Testis (tissue), 3 donors: ENCODE results near the gene RRP1B. TPM values are rescaled to one million over a fixed set of nuclear protein-coding genes. Genes with fewer than 3 reads are reported as not detected.
A peak's percentile ranks its signal among the peaks of the same experiment; 100 is the strongest.
"Not testable (repeated sequence)": the region's sequence is repeated elsewhere in the genome, so short reads cannot be mapped to it uniquely, and the experiment has no call there.

ENCODE experiments used
- DNase-seq: peaks from one replicate; pipeline ENCODE4 v3.0.0-alpha.2; 2019
- H3K27ac ChIP-seq, 2 donors: fragments of 200-600 bp; sonication (generic); one replicate each; pipeline ENCODE4 v1.5.1; 2019
- H3K27me3 ChIP-seq: fragments of 200-600 bp; sonication (generic); one replicate; pipeline ENCODE4 v1.5.1; 2019
- H3K36me3 ChIP-seq: fragments of 200-600 bp; sonication (generic); one replicate; pipeline ENCODE4 v1.5.1; 2017; ENCODE audit warnings: low read depth; ENCODE audit errors: missing control alignments
- H3K4me1 ChIP-seq: fragments of 200-600 bp; sonication (generic); one replicate; pipeline ENCODE4 v1.5.1; 2019
- H3K4me3 ChIP-seq, 2 donors: fragments of 200-600 bp; sonication (generic); one replicate each; pipeline ENCODE4 v1.5.1; 2017 to 2019
- H3K9me3 ChIP-seq: fragments of 200-600 bp; sonication (generic); one replicate; pipeline ENCODE4 v1.5.1; 2017
- CTCF ChIP-seq, 3 experiments: fragments of 450-650 bp in 2 of 3; fragments of 200-600 bp in 1 of 3; sonication (generic) in 1 of 3; IDR thresholded peaks; one replicate each; pipeline ENCODE4 v1.5.1; 2016 to 2019; ENCODE audit warnings: antibody characterized with exemption in 3 of 3, mild to moderate bottlenecking in 2 of 3, moderate library complexity in 1 of 3
- POLR2A ChIP-seq: fragments of 450-650 bp; IDR thresholded peaks from one replicate; pipeline ENCODE4 v1.6.1; 2017; ENCODE audit warnings: antibody characterized with exemption, mild to moderate bottlenecking, moderate library complexity
- WGBS, 2 donors: methylation state at CpG; one replicate each; pipeline ENCODE4 v1.1.5; 2018; 5-methylcytosine and 5-hydroxymethylcytosine counted together
- intact Hi-C: fragments of 100-400 bp; cut with DNase I; formaldehyde crosslinking; loops from one replicate; pipeline ENCODE4 v1.15.1; 2023; ENCODE audit warnings: low total_unique reads
- polyA plus RNA-seq: library from polyadenylated mRNA; stranded (reverse); fragments of 350-450 nt; fragmentation: Illumina TruSeq; extraction: RNeasy Lipid Tissue Mini Kit (QIAGEN cat#74804); gene quantifications from one replicate; pipeline ENCODE4 v1.2.3, GENCODE V29; 2014; ENCODE audit warnings: low read depth, low replicate concordance; ENCODE audit not compliant: insufficient read depth
- total RNA-seq, 2 donors: library from RNA; depleted of rRNA; stranded (reverse); fragments of >200 nt; gene quantifications; one replicate each; pipeline ENCODE4 v1.2.3, GENCODE V29; 2016

Gene RRP1B
- total and polyA plus RNA-seq, 3 donors from 2014 or later = 27.8 to 48.6 (median 44.8) TPM

GRCh38 chr21:43694437-43695079 lies 35.2 kb downstream of the RRP1B start:
- WGBS, 2 donors = 76 to 78% methylated on average over 27 of the region's 27 CpGs
- H3K9me3 ChIP-seq = no peaks in the 10 kb centered on the region
- peak overlapping the region in 1 of 2 donors; percentile 23 for H3K4me3 ChIP-seq
- no peak for TF ChIP-seq POLR2A
- no peak for TF ChIP-seq CTCF (IDR thresholded peaks at IDR 0.05)
- peaks cover under 1% of the 10 kb centered on the region for H3K4me1 ChIP-seq
- H3K36me3 ChIP-seq = no peaks in the 10 kb centered on the region
- no peaks in the 10 kb centered on the region for H3K27me3 ChIP-seq
- intact Hi-C loops = no loop called here
- DNase-seq = no peak
- no peak overlapping the region for H3K27ac ChIP-seq

- H3K36me3 ChIP-seq = no peaks in the 10 kb centered on the region
Observed at GRCh38 chr21:43696214-43696613, 36.9 kb downstream of the RRP1B start.

DNA sequence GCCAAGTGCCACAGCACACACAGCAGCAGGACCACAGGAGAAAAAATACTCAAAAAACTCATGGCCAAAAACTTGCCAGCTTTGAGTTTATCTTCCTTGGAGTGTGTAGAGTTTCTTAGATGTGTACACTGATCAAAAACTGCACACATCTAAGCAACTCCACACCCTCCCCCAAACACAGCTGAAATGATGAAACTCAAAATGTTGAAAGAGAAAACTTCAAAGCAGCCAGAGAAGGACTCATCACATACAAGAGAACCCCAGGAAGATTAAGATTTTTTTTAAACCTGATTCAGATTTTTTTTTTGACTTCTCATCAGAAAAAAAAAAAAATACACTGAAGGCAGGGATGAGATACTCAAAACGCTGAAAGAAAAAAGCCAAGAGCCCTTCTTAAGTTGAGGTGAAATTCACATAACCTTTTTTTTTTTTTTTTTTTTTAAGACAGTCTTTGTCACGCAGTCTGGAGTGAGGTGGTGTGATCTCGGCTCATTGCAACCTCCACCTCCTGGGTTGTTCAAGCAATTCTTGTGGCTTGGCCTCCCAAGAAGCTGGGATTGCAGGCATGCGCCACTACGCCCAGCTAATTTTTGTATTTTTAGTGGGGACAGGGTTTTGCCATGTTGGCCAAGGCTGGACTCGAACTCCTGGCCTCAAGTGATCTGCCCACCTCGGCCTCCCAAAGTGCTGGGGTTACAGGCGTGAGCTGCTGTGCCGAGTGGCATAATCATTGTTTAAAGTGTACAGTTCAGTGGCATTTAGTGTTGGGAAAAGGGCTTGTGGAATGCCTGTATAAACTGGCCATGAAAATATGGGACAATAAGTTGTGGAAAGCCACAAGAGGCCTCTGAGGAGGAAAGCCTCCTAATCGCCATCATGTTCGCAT lies 38.6 kb downstream of the RRP1B start:
- Histone ChIP-seq H3K27ac (no peak overlapping the region), H3K27me3 (no peaks in the 10 kb centered on the region), H3K36me3 (no peaks in the 10 kb centered on the region), H3K4me3 (no peak overlapping the region), H3K9me3 (no peaks in the 10 kb centered on the region), H3K4me1 (peaks cover 14% of the 10 kb centered on the region)
- no peak for DNase-seq
- 77 to 79% methylated on average over 11 of the region's 11 CpGs for WGBS, 2 donors
- TF ChIP-seq CTCF (IDR thresholded peaks at IDR 0.05) (no peak), POLR2A (no peak)
- intact Hi-C loops = no loop called here

More at GRCh38 chr21:43696214-43696613, 36.9 kb downstream of the RRP1B start:
- TF ChIP-seq POLR2A = no peak
- intact Hi-C loops = no loop called here
- Histone ChIP-seq H3K4me3 (no peak overlapping the region), H3K4me1 (peaks cover 5% of the 10 kb centered on the region), H3K9me3 (no peaks in the 10 kb centered on the region), H3K27ac (no peak overlapping the region), H3K27me3 (no peaks in the 10 kb centered on the region)
- 94 to 95% methylated on average over 17 of the region's 17 CpGs for WGBS, 2 donors
- DNase-seq = no peak

- H3K9me3 ChIP-seq, H3K4me3 ChIP-seq, intact Hi-C loops, DNase-seq, H3K36me3 ChIP-seq, H3K27me3 ChIP-seq: not testable (repeated sequence)
- Histone ChIP-seq H3K4me1 (peaks cover 18% of the 10 kb centered on the region), H3K27ac (peak overlapping the region in 1 of 2 donors; percentile 45)
- WGBS, 2 donors = 79 to 87% methylated on average over 5 of the region's 5 CpGs
Observed at GRCh38 chr21:43699492-43699777, 40.1 kb downstream of the RRP1B start.

DNA sequence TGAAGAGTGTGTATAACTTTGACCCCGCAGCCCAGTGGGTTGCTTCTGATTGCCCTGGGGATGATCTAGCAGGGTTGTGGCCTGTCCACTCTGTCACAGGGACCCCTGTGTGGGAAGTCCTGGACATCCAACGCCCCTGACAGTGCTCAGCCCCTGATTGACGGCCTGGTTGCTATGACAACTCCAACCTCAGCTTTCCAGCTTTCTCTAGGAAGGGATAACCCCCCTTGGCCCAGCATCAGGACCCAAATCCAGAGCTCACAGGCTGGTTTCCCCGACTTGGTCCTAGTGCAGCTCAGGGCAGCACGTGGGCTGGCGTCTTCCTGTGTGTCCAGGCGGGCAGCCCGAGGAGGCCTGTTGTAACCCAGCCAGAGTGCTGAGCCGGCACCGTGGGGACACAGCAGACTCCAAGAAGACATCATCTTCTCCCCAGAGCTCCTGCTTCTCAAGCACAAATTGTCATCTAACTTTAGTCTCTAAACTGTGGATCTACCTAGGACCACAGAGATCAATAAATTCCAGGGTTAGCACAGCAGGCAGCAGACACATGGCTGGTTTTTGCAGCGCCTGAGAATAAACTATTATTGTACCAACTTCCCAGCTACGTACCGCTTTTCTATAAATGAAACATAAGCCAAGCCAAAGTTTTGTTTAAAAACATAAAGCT lies 40.7 kb downstream of the RRP1B start:
- Histone ChIP-seq H3K27ac (peak overlapping the region in 1 of 2 donors; percentile 45), H3K4me3 (no peak overlapping the region), H3K9me3 (no peaks in the 10 kb centered on the region), H3K4me1 (peaks cover 18% of the 10 kb centered on the region), H3K27me3 (no peaks in the 10 kb centered on the region), H3K36me3 (no peaks in the 10 kb centered on the region)
- WGBS, 2 donors = 69 to 72% methylated on average over 13 of the region's 13 CpGs
- DNase-seq = peak; percentile 22
- intact Hi-C loops = no loop called here
- no peak for TF ChIP-seq POLR2A
- TF ChIP-seq CTCF (IDR thresholded peaks at IDR 0.05) = no peak
